Stimulated activated CD4-positive, alpha-beta T cell treated with anti-CD3 and anti-CD28 coated beads, TNF-alpha, amount 100 ng/mL, for 4 hours (primary cell): ENCODE measurements around the gene NRAP.

Experiments used
- DNase-seq, 3 experiments: peaks; one replicate each; pipeline ENCODE4 v3.0.0-alpha.2; 2020; ENCODE audit warnings: low read depth in 3 of 3

NRAP gene

DNA sequence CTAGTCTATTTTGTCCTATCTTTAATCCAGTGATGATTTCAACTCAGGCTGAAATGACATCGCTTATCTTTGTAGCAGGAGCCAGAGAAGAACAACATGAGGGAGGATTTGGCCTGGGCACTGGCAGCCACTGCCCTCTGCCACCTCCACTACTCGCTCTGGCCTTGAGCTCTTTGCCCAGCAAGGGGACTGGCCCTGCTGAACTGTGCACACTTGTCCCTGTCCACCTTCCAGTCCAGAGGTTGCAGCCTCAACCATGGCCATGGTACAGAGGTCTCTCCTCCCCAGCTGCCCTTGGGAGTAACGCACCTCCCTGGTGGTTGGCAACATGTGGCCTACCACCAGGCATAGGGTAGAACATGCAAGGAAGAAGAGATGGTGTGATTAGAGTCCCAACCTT, 102.6 kb downstream of the NRAP start:
- DNase-seq, result no peak

DNA sequence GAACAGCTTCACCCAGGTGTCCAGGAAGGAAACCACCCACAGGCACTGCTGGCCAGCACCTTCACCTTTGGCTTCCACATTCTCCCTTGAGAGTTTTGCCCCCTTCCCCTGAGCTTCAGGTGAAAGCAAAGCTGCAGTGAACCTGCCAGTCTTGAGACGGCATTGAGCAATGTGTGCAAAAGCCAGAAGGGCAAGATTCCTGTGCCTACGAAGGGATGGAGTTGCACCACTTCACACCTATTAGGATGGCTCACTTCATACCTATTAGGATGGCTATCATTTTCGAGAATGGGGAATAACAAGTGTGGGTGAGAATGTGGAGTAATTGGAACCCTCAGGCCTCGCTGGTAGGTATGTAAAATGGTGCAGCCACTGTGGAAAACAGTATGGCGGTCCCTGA, 103.8 kb downstream of the NRAP start:
- DNase-seq, result no peak

DNA sequence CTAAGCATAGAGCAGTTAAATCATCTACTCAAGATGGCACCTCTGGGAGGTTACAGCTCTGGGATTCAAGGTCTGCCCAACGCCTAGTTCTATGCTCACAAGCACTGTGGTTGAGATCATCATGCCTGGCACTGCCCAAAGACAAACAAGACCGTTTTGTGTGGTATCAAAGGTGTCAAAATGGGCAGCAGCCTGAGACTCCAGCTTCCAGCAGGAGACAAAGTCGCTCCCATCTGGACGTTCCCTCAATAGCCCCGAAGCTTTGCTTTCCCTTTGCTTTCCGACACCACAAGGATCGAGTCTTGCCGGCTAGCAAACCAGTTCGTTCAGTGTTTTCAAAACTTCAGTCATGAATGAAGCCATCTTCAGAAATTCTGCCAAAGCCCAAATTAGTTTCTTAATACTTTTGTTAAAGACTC, 105.9 kb downstream of the NRAP start:
- DNase-seq, result no peak

DNA sequence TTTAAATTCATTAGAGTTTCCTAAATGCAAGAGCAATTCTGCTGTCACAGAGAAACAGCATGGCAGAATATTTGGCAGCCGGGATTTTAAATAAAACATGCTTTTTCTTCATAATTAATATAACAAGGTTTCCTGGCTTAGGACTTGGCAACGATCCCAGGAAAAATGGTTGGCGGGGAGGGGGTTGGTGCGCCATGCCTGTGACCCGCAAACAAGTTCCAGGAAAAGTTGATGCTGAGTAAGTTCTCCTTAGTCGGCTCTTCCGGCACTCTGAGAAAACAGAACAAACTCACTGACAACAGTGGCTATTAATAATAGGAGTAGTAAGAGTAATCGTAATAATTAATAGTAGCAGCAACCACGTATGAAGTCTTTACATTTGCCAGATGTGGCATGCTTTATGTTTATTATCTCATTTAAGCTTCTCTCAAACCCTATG, 106.4 kb downstream of the NRAP start:
- DNase-seq, result no peak

DNA sequence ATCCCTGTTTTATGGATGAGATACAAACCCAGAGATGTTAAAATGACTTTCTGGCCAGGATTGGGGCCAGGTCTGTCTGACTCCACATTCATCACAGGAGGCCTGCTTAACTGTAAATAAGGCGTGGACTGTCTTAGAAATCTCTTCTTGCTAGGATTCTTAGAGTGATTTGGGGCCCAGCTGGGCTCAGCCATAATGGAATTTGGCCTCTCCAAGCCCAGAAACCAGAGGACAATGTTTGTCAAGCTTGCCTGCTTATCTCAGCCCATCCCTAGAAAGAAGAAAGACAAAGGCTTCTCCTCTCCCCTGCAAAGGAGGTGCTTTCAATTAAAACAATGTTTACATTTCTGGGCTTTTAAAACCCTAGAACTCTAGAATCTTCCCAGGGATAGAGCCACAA, 108.1 kb downstream of the NRAP start:
- DNase-seq, result no peak

DNA sequence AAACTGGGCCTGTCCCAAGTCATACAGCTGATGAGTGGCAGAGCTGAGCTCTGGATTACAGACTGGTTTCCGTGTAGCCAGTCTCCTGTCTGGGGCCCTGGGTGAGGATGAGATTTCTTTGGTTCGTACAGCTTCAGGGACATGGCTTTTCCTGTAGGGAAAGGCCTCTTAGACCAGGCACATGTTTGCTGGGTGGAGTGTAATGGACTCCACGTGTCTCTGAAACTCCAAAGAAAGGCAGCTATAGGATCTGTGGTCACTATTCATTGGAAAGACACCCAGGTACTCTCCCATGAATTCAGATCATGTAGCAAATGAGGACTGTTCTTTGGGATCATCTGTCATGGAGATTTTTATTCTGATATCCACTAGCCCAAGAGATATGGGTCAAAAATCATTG, 108.6 kb downstream of the NRAP start:
- DNase-seq, result no peak

DNA sequence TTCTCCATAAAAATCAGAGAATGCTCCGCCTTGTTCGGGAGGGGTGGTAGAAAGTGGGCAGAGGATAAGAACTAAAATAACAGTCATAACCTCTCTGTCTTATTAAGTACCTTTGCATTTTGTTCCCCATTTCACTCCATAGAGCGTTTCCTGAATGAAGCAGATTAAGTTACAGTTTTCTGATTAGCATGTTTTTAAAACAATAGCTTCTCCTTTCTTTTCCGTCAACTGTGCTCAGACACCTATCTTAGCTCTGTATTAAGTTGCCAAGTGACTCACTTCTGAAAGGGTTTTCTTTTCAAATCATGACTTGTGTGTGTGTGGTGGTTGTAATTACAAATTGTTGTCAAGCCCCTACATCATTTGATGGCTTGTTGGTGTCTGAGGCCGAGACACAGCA, 109.6 kb downstream of the NRAP start:
- DNase-seq, result no peak

DNA sequence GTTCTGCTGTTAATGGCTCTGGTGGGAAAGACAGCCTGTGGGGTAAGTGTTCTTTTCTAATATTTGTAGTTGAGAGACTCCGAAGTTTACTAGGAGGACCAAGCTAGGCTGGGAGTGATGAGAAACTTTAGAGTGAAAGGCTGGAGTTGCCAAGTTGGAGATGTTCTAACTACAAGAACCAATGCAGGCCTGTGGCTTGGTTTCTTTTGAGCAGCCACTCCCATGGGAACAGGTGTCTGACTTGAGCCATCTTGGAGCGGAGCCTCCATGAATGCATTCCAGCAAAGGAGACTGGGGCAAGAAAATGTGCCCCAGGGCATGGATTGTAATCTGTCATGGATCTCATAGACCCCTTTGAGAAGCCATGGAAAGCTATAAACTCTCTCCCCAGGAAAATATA, 110.7 kb downstream of the NRAP start:
- DNase-seq, result no peak

DNA sequence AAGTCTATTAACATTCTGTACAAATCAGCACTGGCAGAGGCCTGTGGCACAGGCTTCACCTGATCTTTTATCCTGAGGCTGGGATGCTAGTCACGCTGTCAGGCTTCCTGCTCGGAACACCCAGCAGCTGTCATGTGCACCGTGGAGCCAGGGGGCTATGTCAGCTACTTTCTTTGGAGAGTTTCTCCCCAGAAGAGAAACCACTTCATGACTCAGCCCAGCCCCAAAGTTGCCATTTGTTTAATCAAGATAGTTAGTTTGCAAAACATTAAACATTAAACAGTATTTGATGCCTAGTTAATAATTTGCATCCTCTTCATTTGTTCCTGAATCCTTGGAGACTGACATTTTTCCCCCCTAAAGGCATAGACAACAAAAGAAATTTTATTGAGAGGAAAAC, 111.1 kb downstream of the NRAP start, which contains the start of gene HABP2:
HABP2 (plus strand) TSS at position 353 of the 400 bp plus-strand sequence. CDS start 69 bp downstream, outside the sequence.
- DNase-seq, result no peak

DNA sequence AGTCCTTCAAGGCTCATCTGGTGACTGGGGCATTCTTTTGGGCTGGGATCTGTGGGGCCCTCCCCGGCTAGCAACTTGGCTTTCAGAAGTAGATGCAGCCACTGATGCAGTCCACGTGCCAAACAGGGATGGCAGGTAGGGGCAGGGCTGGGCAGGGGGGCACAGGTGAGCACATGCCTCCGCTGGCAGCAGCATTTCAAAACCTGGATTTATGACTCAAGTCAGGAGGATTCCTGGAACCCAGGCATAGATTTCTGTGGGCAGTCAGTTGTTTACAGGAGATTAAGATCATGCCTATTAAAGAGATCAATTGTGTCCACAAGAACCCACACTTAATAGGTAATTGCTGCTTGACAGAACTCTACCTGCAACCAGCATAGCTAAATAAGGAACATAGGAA, 111.8 kb downstream of the NRAP start:
- no peak for DNase-seq

DNA sequence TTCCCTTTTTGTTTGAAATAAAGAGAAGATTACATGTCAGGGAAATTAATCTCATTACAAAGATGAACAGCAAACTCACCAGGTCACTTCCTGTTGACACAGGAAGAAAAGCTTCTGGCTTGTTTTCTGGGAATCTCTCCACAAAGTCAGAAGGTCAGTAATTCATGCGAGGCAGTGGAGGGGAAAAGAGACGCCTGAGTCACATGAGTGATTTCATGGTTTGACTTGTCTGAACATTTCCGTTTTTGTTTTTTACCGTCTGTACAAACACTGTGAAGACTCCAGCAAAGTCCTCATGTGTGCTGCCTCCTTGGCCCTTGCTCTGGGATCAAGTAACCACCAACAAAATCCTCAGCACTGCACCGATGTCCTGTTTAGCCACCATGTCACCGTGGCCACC, 113.5 kb downstream of the NRAP start:
- no peak for DNase-seq

DNA sequence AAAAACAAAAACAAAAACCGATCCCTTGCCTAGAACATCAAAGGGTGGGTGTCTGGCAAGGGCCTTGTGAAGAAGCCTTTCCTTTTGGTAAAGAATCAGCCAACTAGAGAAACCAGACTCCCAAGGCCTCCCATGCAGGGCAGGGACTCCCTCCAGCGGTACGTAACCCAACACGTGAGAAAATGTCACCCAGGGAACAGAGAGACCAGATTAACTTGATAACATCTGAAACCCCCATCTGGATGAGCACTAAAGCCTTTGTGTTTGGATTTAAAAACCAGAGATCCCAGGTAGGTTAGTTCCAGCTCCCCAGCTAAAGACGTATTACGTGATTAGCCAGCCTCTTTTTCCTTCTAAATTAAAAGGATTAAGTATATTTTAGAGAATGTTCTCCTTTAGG, 114.0 kb downstream of the NRAP start:
- DNase-seq, result no peak

DNA sequence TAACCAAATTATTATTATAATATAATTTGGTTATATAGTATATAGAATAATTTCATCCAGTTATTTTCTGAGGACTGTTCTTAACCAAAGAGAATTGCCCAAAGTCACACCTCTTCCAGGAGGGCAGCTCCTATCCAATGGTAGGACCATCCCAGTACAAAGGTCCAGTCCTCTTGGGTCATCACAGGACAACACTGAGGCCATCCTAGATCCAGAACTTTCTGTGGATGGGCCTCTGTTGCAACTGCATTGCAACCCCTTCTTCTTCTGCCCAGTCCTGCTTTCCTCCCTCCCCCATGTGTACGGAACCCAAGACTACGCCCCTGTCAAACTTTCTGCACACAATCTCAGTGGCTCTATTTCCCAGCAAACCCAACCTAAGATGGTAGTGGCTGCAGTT, 116.4 kb downstream of the NRAP start:
- no peak for DNase-seq

DNA sequence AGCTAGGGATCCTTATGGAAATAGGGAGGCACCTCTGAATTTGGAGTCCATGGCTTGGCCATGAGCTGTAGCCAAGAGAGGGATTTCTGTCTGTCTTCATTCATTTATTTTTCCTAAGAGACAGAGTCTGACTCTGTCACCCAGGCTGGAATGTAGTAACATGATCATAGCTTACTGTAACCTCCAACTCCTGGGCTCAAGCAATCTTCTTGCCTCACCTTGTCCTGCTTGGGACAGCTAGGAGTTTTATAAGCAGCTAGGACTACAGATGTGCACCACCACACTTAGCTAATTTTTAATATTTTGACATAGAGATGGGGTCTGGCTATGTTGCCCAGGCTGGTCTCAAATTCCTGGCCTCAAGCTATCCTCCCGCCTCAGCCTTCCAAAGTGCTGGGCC, 119.4 kb downstream of the NRAP start:
- no peak for DNase-seq

DNA sequence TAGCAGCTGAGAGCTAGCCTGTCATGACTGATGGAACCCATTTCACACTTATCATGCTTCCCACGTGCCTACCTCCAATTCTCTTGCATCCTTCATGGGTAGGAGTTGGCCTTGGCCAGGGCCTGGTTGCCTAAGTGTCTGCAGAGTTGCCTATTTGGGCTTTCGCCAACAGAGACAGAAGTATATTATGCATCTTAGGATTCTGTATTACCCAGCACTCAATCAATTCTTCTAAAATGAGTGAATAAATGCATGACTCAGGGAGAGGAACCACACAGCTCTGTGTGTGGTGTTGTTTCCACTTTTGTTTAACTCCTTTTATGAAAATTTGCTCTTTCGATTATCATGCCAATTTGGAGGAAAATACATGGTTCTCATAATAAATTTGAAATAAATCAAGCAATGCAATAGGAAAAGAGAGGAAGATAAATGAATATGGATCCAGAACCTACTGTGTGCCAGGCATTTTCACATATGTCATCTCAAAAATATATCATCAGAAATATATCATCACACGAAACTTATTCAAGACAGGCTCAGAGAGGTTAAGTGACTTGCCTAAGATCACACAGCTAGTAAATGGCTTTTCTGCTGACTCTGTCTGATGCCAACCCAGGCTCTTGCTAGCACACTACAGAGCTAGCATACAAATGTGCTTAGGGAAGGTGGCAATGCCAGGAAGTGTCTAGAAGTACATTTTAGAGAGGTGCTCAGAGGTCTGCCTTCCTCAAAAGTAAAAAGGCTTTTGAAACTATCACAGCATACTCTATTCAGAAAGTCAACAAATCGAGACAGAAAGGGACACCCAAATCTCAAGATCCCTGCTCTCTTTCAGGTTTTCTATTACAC, 120.5 kb downstream of the NRAP start:
- DNase-seq, result no peak

DNA sequence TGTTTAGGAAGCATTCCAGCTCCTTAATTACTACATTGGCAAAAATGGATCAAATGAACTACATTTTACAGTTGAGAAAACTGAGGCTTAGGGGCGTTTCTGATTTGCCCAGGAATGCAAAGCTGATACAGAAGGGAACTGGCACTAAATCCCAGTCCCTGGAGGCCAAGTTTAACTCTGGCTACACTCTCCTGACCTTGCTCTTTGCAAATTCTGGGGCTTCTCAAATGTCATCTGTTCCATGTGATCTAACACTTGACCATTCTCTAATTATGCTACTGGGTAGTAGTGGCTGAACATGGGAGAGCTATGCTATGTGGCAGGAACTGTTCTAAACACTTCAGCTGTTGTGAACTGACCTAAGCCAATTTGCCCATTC, 122.3 kb downstream of the NRAP start:
- DNase-seq, result no peak

DNA sequence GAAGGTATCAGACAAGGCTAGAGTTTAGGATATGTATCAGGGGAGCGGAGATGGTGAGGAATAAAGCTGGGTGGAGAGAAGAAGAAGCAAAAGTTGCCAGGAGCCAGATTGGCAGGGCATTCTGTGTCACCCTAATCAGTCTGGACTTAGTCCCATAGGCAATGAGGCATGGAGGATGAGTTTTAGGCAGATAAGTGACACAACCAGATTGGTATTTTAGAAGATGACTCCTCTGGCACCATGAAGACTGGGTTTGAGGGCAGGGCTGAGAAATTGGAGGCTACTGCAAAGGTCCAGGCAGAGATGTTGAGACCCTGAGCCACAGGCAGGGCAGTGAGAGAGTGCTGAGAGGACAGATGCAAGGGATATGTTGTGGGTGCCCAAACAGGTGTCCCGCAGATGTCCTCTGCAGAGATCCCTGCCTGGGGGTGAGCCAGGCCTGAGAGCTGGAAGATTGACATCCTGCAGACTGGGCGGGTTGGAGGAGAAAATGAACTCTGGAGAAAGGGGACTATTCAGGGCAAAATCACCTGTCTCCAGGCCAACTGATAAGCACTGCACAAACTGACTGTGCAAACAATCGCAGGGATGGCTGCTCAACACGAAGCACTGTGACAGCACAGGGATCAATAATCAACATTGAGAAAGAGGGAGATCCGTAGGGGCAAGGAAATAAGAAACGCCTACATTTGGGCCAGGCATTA, 122.8 kb downstream of the NRAP start:
- no peak for DNase-seq

DNA sequence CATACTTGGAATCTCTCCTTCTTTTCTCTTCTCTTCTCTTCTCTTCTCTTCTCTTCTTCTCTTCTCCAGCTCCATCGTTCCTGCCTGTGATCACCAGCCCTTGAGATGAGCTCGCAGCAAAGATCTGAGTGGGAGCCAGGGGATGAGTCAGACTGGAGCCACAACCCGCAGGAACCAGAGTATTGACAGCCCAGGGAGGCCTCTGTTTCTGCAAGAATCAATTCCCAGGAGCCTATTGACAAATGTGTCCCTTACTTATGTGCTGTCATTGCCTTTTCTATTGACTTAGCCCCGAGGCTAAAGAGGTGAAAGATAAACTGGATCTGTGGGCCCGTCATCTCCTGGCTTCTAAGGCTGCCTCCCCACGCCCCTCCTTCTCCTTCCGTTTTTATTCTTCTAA, 124.1 kb downstream of the NRAP start:
- no peak for DNase-seq
